DND-41 (cell line): ENCODE data around the gene BRAP.

ENCODE experiments used
- EZH2 ChIP-seq: IDR thresholded peaks from 3 replicates; pipeline ENCODE4 v1.6.1; 2012; ENCODE audit warnings: borderline replicate concordance, low read depth, mild to moderate bottlenecking, moderate library complexity, low read length, inconsistent platforms; ENCODE audit not compliant: severe bottlenecking
- TF ChIP-seq, protein P1 (sequence below): IDR thresholded peaks from 2 replicates; pipeline ENCODE4 v1.5.1; 2012; ENCODE audit warnings: borderline replicate concordance, low read length, moderate library complexity, mild to moderate bottlenecking; ENCODE audit not compliant: poor library complexity, severe bottlenecking; ENCODE audit errors: extremely low read depth

- TF ChIP-seq, protein P1, sequence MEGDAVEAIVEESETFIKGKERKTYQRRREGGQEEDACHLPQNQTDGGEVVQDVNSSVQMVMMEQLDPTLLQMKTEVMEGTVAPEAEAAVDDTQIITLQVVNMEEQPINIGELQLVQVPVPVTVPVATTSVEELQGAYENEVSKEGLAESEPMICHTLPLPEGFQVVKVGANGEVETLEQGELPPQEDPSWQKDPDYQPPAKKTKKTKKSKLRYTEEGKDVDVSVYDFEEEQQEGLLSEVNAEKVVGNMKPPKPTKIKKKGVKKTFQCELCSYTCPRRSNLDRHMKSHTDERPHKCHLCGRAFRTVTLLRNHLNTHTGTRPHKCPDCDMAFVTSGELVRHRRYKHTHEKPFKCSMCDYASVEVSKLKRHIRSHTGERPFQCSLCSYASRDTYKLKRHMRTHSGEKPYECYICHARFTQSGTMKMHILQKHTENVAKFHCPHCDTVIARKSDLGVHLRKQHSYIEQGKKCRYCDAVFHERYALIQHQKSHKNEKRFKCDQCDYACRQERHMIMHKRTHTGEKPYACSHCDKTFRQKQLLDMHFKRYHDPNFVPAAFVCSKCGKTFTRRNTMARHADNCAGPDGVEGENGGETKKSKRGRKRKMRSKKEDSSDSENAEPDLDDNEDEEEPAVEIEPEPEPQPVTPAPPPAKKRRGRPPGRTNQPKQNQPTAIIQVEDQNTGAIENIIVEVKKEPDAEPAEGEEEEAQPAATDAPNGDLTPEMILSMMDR = no peak
- TF ChIP-seq EZH2 = no peak
These were observed 86.9 kb downstream of the BRAP start, which contains the start of gene ATXN2 for GRCh38 chr12:111598637-111599452.
